K562 (cell line): ENCODE results near the gene GYPA. TPM values are rescaled to one million over a fixed set of nuclear protein-coding genes. Genes with fewer than 3 reads are reported as not detected.
"Not testable (repeated sequence)": the region's sequence is repeated elsewhere in the genome, so short reads cannot be mapped to it uniquely, and the experiment has no call there.

Experiments used
- ATAC-seq: fragments of 200-7000 bp; cut with Tn5 transposase; 3 replicates; pipeline ENCODE4 v1.9.1; 2020; ENCODE audit warnings: moderate library complexity
- BruUV-seq: library from RNA; stranded (reverse); fragments of 400-500 nt; replicated peaks from 2 replicates; lab custom pipeline; 2021; lab: Mats Ljungman, UMichigan
- CTCF ChIA-PET: fragments of 300-600 bp; formaldehyde crosslinking; extraction: SDS; loops from one replicate; lab custom pipeline; 2021; ENCODE audit warnings: low intra/inter-chr PET ratio; lab: Yijun Ruan, JAX
- POLR2A ChIA-PET: fragments of 300-600, 350-650 bp; sonication (Branson Sonifier 250); formaldehyde crosslinking; extraction: SDS; loops from one replicate; lab custom pipeline; 2021; ENCODE audit warnings: antibody characterized with exemption, inconsistent platforms; lab: Yijun Ruan, JAX
- DNase-seq, 4 experiments: peaks; one replicate each; pipeline versions ENCODE4 v3.0.0 to v3.0.0-alpha.2; 2011 to 2018; ENCODE audit warnings: low spot score in 3 of 4, mixed read lengths in 3 of 4; ENCODE audit errors: extremely low read depth in 1 of 4
- FAIRE-seq: peaks from 2 replicates; lab custom pipeline; 2011; peaks lifted over from hg19 to GRCh38; lab: Jason Lieb, UNC
- H2AFZ ChIP-seq: 2 replicates; pipeline ENCODE4 v1.6.0; 2011; ENCODE audit warnings: low read depth, low read length, control low read depth, inconsistent platforms
- H3K27ac ChIP-seq: fragments of 200-600 bp; 3 replicates; pipeline ENCODE4 v1.8.0; 2011; ENCODE audit warnings: low read depth, mild to moderate bottlenecking, control low read depth, inconsistent platforms, low read length, moderate library complexity, mixed read lengths; ENCODE audit errors: extremely low read depth
- H3K27me3 ChIP-seq, 2 experiments: fragments of 300-600 bp in 1 of 2; 2 replicates in 1 of 2; 3 replicates in 1 of 2; pipeline versions ENCODE4 v1.6.0 to v1.8.0; 2011; ENCODE audit warnings: inconsistent platforms in 2 of 2, low read length in 2 of 2, mild to moderate bottlenecking in 1 of 2, mixed read lengths in 1 of 2, moderate library complexity in 1 of 2; ENCODE audit not compliant: control insufficient read depth in 2 of 2, insufficient read depth in 2 of 2
- H3K36me3 ChIP-seq: fragments of 300-600 bp; 3 replicates; pipeline ENCODE4 v1.8.0; 2011; ENCODE audit warnings: mild to moderate bottlenecking, low read length, inconsistent platforms; ENCODE audit not compliant: control insufficient read depth, insufficient read depth
- H3K4me1 ChIP-seq, 2 experiments: fragments of 200-600 bp in 1 of 2; replicated peaks in 1 of 2; 2 replicates in 1 of 2; 3 replicates in 1 of 2; pipeline versions ENCODE4 v1.5.1 to v1.8.0; 2011; ENCODE audit warnings: inconsistent platforms in 2 of 2, low read length in 2 of 2, mild to moderate bottlenecking in 1 of 2, mixed read lengths in 1 of 2, moderate library complexity in 1 of 2; ENCODE audit not compliant: control insufficient read depth in 2 of 2, insufficient read depth in 2 of 2
- H3K4me2 ChIP-seq: 2 replicates; pipeline ENCODE4 v1.6.1; 2011; ENCODE audit warnings: low read length, control low read depth, inconsistent platforms, mixed read lengths; ENCODE audit not compliant: insufficient read depth
- H3K4me3 ChIP-seq: fragments of 200-600 bp; sonication (generic), shearing (Covaris generic); 2 replicates; pipeline ENCODE4 v1.5.1; 2016; ENCODE audit warnings: control low read depth, inconsistent platforms
- H3K79me2 ChIP-seq: fragments of 200-600 bp; 3 replicates; pipeline ENCODE4 v1.8.0; 2011; ENCODE audit warnings: low read length, inconsistent platforms; ENCODE audit not compliant: control insufficient read depth, insufficient read depth
- H3K9ac ChIP-seq, 2 experiments: 2 replicates each; pipeline versions ENCODE4 v1.6.0 to v1.6.1; 2011; ENCODE audit warnings: low read depth in 2 of 2, low read length in 2 of 2, control low read depth in 1 of 2, inconsistent platforms in 1 of 2, mild to moderate bottlenecking in 1 of 2, mixed read lengths in 1 of 2; ENCODE audit not compliant: insufficient read depth in 1 of 2
- H3K9me1 ChIP-seq: one replicate; pipeline ENCODE4 v1.6.0; 2011; ENCODE audit warnings: inconsistent platforms, mild to moderate bottlenecking, low read length, moderate library complexity; ENCODE audit not compliant: control insufficient read depth, insufficient read depth
- H3K9me3 ChIP-seq: replicated peaks from 2 replicates; pipeline ENCODE4 v1.5.1; 2011; ENCODE audit warnings: low read depth, low read length, inconsistent platforms; ENCODE audit not compliant: control insufficient read depth, insufficient read depth
- H4K20me1 ChIP-seq: replicated peaks from 2 replicates; pipeline ENCODE4 v1.6.1; 2011; ENCODE audit warnings: low read length, inconsistent platforms, mixed read lengths; ENCODE audit not compliant: control insufficient read depth, insufficient read depth
- DMBX1 ChIP-seq: fragments of 250-450 bp; sonication (Bioruptor Pico); IDR thresholded peaks from 2 replicates; pipeline ENCODE4 v1.8.0; 2022; ENCODE audit warnings: inconsistent platforms, mild to moderate bottlenecking, moderate library complexity, borderline replicate concordance
- WGBS: fragments of 100-300 bp; shearing (Covaris generic); methylation state at CpG from one replicate; pipeline ENCODE4 v1.1.6; 2016; ENCODE audit warnings: low coverage, mixed read lengths; ENCODE audit not compliant: insufficient coverage; ENCODE audit errors: missing lambda C conversion rate; 5-methylcytosine and 5-hydroxymethylcytosine counted together
- in situ Hi-C: fragments of 300-500 bp; cut with MboI; formaldehyde crosslinking; loops from 4 replicates; pipeline ENCODE4 v1.15.0; 2018; ENCODE audit warnings: inconsistent platforms, mixed read lengths
- intact Hi-C: fragments of 100-400 bp; cut with micrococcal nuclease; formaldehyde crosslinking; loops from 2 replicates; pipeline ENCODE4 v1.14.2; 2022
- polyA plus RNA-seq, 8 experiments: library from polyadenylated mRNA; depleted of rRNA in 4 of 8; stranded (reverse) in 5 of 8; unstranded in 3 of 8; fragments of >200 nt; fragmentation: Nextera tagmentation in 2 of 8; fragmentation: Illumina TruSeq in 1 of 8; extraction: Ambion mirVana in 2 of 8; extraction: Trizol in 1 of 8; gene quantifications; 2 replicates each; pipeline versions ENCODE4 v1.2.1 to v1.2.3, GENCODE V29; 2011 to 2014; ENCODE audit warnings: inconsistent platforms in 1 of 8, missing spikeins in 1 of 8
- total RNA-seq, 7 experiments: library from RNA; depleted of rRNA in 6 of 7; stranded (reverse); fragments of >200 nt in 6 of 7; fragmentation: Illumina TruSeq in 2 of 7; extraction: Trizol in 2 of 7; gene quantifications; 2 replicates each; pipeline versions ENCODE4 v1.2.1 to v1.2.3, GENCODE V29; 2011 to 2021; ENCODE audit warnings: low replicate concordance in 1 of 7
- TF ChIP-seq, protein P1 (sequence below): fragments of 450-650 bp; IDR thresholded peaks from 2 replicates; pipeline ENCODE4 v1.6.1; 2017; ENCODE audit warnings: antibody characterized with exemption, mild to moderate bottlenecking

GYPA gene
- total and polyA plus RNA-seq, 9 of the 15 experiments (the other 6 are each of a cell fraction or from before 2014, with no cell fraction given), result 35.3 to 278 (median 122) TPM

DNA sequence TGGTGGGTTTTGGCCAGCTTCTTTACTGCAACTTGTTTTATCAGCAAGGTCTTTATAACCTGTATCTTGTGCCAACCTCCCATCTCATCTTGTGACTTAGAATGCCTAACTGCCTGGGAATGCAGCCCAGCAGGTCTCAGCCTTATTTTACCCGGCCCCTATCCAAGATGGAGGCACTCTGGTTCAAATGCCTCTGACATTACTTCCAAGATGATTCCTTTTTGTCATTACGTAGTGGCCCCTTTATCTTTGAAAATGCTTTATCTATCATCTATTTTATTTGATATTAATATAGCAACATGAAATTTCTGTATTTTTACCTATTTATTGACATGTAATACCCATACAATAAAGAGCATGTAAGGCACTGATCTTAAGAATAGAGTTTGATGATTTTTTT is 49.3 kb downstream of the GYPA start:
- H2AFZ ChIP-seq, result not testable (repeated sequence)

More for the DNA sequence above, 49.3 kb downstream of the GYPA start:
- ATAC-seq, intact Hi-C loops, H4K20me1 ChIP-seq, H3K9me3 ChIP-seq, H3K27ac ChIP-seq, in situ Hi-C loops, H3K27me3 ChIP-seq, H3K4me3 ChIP-seq, CTCF ChIA-PET, H3K9me1 ChIP-seq, FAIRE-seq, POLR2A ChIA-PET, H3K4me1 ChIP-seq, BruUV-seq, H3K4me2 ChIP-seq, H3K79me2 ChIP-seq, H3K9ac ChIP-seq, DNase-seq, H3K36me3 ChIP-seq: not testable (repeated sequence)
- peak; percentile 71; the same call in 1 of the 2 replicates for TF ChIP-seq DMBX1 (CRISPR knock-in tag)
- TF ChIP-seq, protein P1, sequence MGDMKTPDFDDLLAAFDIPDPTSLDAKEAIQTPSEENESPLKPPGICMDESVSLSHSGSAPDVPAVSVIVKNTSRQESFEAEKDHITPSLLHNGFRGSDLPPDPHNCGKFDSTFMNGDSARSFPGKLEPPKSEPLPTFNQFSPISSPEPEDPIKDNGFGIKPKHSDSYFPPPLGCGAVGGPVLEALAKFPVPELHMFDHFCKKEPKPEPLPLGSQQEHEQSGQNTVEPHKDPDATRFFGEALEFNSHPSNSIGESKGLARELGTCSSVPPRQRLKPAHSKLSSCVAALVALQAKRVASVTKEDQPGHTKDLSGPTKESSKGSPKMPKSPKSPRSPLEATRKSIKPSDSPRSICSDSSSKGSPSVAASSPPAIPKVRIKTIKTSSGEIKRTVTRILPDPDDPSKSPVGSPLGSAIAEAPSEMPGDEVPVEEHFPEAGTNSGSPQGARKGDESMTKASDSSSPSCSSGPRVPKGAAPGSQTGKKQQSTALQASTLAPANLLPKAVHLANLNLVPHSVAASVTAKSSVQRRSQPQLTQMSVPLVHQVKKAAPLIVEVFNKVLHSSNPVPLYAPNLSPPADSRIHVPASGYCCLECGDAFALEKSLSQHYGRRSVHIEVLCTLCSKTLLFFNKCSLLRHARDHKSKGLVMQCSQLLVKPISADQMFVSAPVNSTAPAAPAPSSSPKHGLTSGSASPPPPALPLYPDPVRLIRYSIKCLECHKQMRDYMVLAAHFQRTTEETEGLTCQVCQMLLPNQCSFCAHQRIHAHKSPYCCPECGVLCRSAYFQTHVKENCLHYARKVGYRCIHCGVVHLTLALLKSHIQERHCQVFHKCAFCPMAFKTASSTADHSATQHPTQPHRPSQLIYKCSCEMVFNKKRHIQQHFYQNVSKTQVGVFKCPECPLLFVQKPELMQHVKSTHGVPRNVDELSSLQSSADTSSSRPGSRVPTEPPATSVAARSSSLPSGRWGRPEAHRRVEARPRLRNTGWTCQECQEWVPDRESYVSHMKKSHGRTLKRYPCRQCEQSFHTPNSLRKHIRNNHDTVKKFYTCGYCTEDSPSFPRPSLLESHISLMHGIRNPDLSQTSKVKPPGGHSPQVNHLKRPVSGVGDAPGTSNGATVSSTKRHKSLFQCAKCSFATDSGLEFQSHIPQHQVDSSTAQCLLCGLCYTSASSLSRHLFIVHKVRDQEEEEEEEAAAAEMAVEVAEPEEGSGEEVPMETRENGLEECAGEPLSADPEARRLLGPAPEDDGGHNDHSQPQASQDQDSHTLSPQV, result peak; percentile 66
- 84% methylated on average over 2 of the region's 2 CpGs for WGBS
